ENCODE measurements around the gene TOP3B. TPM values are rescaled to one million over a fixed set of nuclear protein-coding genes. Genes with fewer than 3 reads are reported as not detected.

Gene TOP3B
- total and polyA plus RNA-seq, 2 donors (not counting 1 experiment from before 2014, with no cell fraction given) = 7.4 to 16.5 TPM

GRCh38 chr22:22003233-22003632, 20.6 kb upstream of the TOP3B start:
- Histone ChIP-seq H3K9ac (ENCODE audit: insufficient read depth, low read length) (no peak overlapping the region), H2AFZ (ENCODE audit: low read length) (no peak overlapping the region), H3K36me3 (ENCODE audit: control insufficient read depth, insufficient read depth, low read length) (no peaks in the 10 kb centered on the region), H3K4me3 (replicated peaks in 1 of 4; ENCODE audit: control extremely low read depth in 1 of 4, insufficient read depth in 1 of 4, low read depth in 3 of 4, low read length in 4 of 4) (no peak overlapping the region), H3K27me3 (ENCODE audit: control insufficient read depth, insufficient read depth, low read length) (peaks cover 7% of the 10 kb centered on the region), H3K4me2 (ENCODE audit: extremely low read depth, insufficient read depth, low read length) (no peak overlapping the region), H3K9me3 (ENCODE audit: control insufficient read depth, insufficient read depth, low read depth, low read length) (no peaks in the 10 kb centered on the region), H3K27ac (ENCODE audit: insufficient read depth, low read length) (no peak overlapping the region), H3K79me2 (ENCODE audit: control insufficient read depth, insufficient read depth, low read length) (no peaks in the 10 kb centered on the region), H4K20me1 (ENCODE audit: control insufficient read depth, extremely low read depth, insufficient read depth, low read length) (no peaks in the 10 kb centered on the region), H3K4me1 (ENCODE audit: control insufficient read depth, extremely low read depth, insufficient read depth, low read length) (no peaks in the 10 kb centered on the region)
- DNase-seq (ENCODE audit: low read depth in 2 of 2) = no peak
- no peak for TF ChIP-seq CTCF (conservative IDR thresholded peaks at IDR 0.05 in 1 of 2, IDR thresholded peaks at IDR 0.05 in 1 of 2; ENCODE audit: low read depth in 1 of 2, low read length in 2 of 2)
- TF ChIP-seq EZH2 (IDR thresholded peaks at IDR 0.05; ENCODE audit: low read length, missing control alignments) = no peak

GRCh38 chr22:22002526-22003055, 20.0 kb upstream of the TOP3B start:
- no peak overlapping the region for H3K9ac ChIP-seq (ENCODE audit: insufficient read depth, low read length)

More at GRCh38 chr22:22002526-22003055, 20.0 kb upstream of the TOP3B start:
- H2AFZ ChIP-seq (ENCODE audit: low read length) = no peak overlapping the region
- H3K9me3 ChIP-seq (ENCODE audit: control insufficient read depth, insufficient read depth, low read depth, low read length) = no peaks in the 10 kb centered on the region
- no peak for DNase-seq (ENCODE audit: low read depth in 2 of 2)
- H3K79me2 ChIP-seq (ENCODE audit: control insufficient read depth, insufficient read depth, low read length) = no peaks in the 10 kb centered on the region
- TF ChIP-seq CTCF (conservative IDR thresholded peaks at IDR 0.05 in 1 of 2, IDR thresholded peaks at IDR 0.05 in 1 of 2; ENCODE audit: low read depth in 1 of 2, low read length in 2 of 2) = no peak
- no peak for TF ChIP-seq EZH2 (IDR thresholded peaks at IDR 0.05; ENCODE audit: low read length, missing control alignments)
- no peaks in the 10 kb centered on the region for H4K20me1 ChIP-seq (ENCODE audit: control insufficient read depth, extremely low read depth, insufficient read depth, low read length)
- H3K27ac ChIP-seq (ENCODE audit: insufficient read depth, low read length) = no peak overlapping the region
- H3K4me2 ChIP-seq (ENCODE audit: extremely low read depth, insufficient read depth, low read length) = no peak overlapping the region
- no peaks in the 10 kb centered on the region for H3K4me1 ChIP-seq (ENCODE audit: control insufficient read depth, extremely low read depth, insufficient read depth, low read length)
- H3K36me3 ChIP-seq (ENCODE audit: control insufficient read depth, insufficient read depth, low read length) = no peaks in the 10 kb centered on the region
- H3K27me3 ChIP-seq (ENCODE audit: control insufficient read depth, insufficient read depth, low read length) = peaks cover 11% of the 10 kb centered on the region
- no peak overlapping the region for H3K4me3 ChIP-seq (replicated peaks in 1 of 4; ENCODE audit: control extremely low read depth in 1 of 4, insufficient read depth in 1 of 4, low read depth in 3 of 4, low read length in 4 of 4)

All from fibroblast of lung (primary cell).